Prostate gland (tissue), 2 donors: Measurements from ENCODE around the gene GSS. TPM values are rescaled to one million over a fixed set of nuclear protein-coding genes. Genes with fewer than 3 reads are reported as not detected.

Source experiments
- DNase-seq: peaks from one replicate; pipeline ENCODE4 v3.0.0-alpha.2; 2019; ENCODE audit warnings: low spot score
- H3K27ac ChIP-seq, 2 donors: fragments of 200-600 bp; sonication (generic); 2 replicates each; pipeline ENCODE4 v1.5.1; 2017 to 2019
- H3K27me3 ChIP-seq: fragments of 200-600 bp; sonication (generic); replicated peaks from 2 replicates; pipeline ENCODE4 v1.5.1; 2019; ENCODE audit not compliant: insufficient read depth
- H3K36me3 ChIP-seq, 2 donors: fragments of 200-600 bp; sonication (generic); 1 replicate in 1 of 2; 2 replicates in 1 of 2; pipeline versions ENCODE4 v1.5.1 to v1.8.1; 2017 to 2019
- H3K4me1 ChIP-seq: fragments of 200-600 bp; sonication (generic); replicated peaks from 2 replicates; pipeline ENCODE4 v1.5.1; 2019
- H3K4me3 ChIP-seq, 2 donors: fragments of 200-600 bp; sonication (generic); 2 replicates each; pipeline ENCODE4 v1.5.1; 2017 to 2019
- H3K9me3 ChIP-seq: fragments of 200-600 bp; sonication (generic); 2 replicates; pipeline ENCODE4 v1.5.1; 2017
- POLR2A ChIP-seq: fragments of 450-650 bp; IDR thresholded peaks from one replicate; pipeline ENCODE4 v1.6.1; 2016; ENCODE audit warnings: antibody characterized with exemption, mild to moderate bottlenecking
- POLR2AphosphoS5 ChIP-seq: sonication (generic); formaldehyde crosslinking; IDR thresholded peaks from one replicate; pipeline ENCODE4 v1.6.1; 2017; ENCODE audit warnings: antibody characterized with exemption
- WGBS: methylation state at CpG from one replicate; pipeline ENCODE4 v1.1.5; 2018; 5-methylcytosine and 5-hydroxymethylcytosine counted together
- intact Hi-C: fragments of 100-400 bp; cut with DNase I; formaldehyde crosslinking; loops from one replicate; pipeline ENCODE4 v1.14.2; 2022
- total RNA-seq, 2 donors: library from RNA; depleted of rRNA; stranded (reverse); fragments of >200 nt; gene quantifications; one replicate each; pipeline ENCODE4 v1.1.0, GENCODE V29; 2016
- TF ChIP-seq, protein P1 (sequence below), 4 experiments: fragments of 200-600 bp in 2 of 4; fragments of 450-650 bp in 2 of 4; sonication (generic) in 2 of 4; IDR thresholded peaks; 1 replicate in 3 of 4; 2 replicates in 1 of 4; pipeline ENCODE4 v1.5.1; 2016 to 2019; ENCODE audit warnings: antibody characterized with exemption in 4 of 4, mild to moderate bottlenecking in 2 of 4, moderate library complexity in 2 of 4

Gene GSS
- total RNA-seq, 2 donors from 2014 or later: 84.4 to 101 TPM

DNA sequence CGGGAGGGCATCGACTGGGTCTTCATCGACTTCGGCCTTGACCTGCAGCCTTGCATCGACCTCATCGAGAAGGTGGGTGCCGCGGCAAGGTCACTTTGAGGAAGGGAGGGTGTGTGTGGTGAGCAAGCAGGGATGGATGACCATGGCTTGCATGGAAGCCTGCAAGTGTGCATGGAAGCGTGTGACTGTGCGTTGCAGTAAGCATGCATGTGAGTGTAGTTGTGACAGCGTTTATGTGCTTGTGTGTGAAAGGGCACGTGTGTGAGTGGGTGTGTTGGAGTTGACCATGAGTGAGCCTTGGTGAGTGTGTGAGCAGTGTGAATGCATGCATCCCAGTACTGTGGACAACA lies 32.6 kb upstream of the GSS start:
- no peak overlapping the region for H3K4me3 ChIP-seq
- H3K9me3 ChIP-seq: no peaks in the 10 kb centered on the region
- no peaks in the 10 kb centered on the region for H3K36me3 ChIP-seq
- no peak overlapping the region for H3K27ac ChIP-seq
- intact Hi-C loops: no loop called here
- no peak for DNase-seq
- 83% methylated on average over 12 of the region's 12 CpGs for WGBS
- H3K4me1 ChIP-seq: no peaks in the 10 kb centered on the region
- TF ChIP-seq, protein P1, sequence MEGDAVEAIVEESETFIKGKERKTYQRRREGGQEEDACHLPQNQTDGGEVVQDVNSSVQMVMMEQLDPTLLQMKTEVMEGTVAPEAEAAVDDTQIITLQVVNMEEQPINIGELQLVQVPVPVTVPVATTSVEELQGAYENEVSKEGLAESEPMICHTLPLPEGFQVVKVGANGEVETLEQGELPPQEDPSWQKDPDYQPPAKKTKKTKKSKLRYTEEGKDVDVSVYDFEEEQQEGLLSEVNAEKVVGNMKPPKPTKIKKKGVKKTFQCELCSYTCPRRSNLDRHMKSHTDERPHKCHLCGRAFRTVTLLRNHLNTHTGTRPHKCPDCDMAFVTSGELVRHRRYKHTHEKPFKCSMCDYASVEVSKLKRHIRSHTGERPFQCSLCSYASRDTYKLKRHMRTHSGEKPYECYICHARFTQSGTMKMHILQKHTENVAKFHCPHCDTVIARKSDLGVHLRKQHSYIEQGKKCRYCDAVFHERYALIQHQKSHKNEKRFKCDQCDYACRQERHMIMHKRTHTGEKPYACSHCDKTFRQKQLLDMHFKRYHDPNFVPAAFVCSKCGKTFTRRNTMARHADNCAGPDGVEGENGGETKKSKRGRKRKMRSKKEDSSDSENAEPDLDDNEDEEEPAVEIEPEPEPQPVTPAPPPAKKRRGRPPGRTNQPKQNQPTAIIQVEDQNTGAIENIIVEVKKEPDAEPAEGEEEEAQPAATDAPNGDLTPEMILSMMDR (IDR thresholded peaks at IDR 0.05): no peak
- TF ChIP-seq POLR2A (no peak), POLR2AphosphoS5 (no peak)
- peaks cover 2% of the 10 kb centered on the region for H3K27me3 ChIP-seq

DNA sequence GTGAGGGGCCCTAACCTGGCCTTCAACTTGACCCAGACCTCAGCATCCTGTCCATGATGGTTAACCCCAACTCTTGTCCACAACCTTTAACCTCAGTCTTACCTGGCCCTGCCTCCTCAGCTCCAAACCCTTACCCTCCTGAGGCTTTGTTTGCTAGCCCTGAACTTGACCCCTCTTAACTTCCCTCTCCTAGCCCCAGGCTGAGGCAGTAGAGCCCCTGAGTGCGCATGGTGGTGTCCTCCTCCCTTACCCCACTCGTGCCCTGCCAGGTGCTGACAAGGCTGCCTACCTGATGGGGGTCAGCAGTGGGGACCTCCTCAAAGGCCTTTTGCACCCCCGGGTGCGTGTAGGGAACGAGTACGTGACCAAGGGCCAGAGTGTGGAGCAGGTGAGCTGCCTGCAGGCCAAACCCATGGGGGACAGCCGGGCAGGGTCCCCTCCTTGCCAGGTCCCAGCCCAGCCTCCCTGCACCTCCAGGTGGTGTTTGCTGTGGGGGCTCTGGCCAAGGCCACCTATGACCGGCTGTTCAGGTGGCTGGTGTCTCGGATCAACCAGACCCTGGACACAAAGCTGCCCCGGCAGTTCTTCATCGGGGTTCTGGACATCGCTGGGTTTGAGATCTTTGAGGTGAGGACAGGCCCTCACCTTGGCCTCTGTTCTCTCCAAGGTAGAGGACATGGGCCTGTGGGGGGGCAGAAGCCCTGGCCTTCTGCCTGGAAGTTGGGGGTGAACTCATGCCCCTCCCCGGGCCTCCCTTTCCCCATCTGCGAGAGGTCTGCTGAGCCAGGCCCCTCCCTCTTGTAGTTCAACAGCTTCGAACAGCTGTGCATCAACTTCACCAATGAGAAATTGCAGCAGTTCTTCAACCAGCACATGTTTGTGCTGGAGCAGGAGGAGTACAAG lies 31.9 kb upstream of the GSS start:
- H3K9me3 ChIP-seq: no peaks in the 10 kb centered on the region
- peaks cover 2% of the 10 kb centered on the region for H3K27me3 ChIP-seq
- DNase-seq: no peak
- no peak for TF ChIP-seq POLR2A
- TF ChIP-seq, protein P1 (IDR thresholded peaks at IDR 0.05): no peak
- no peak for TF ChIP-seq POLR2AphosphoS5
- no peaks in the 10 kb centered on the region for H3K4me1 ChIP-seq
- intact Hi-C loops: no loop called here
- no peak overlapping the region for H3K4me3 ChIP-seq
- H3K36me3 ChIP-seq: no peaks in the 10 kb centered on the region
- WGBS: 74% methylated on average over 15 of the region's 15 CpGs
- H3K27ac ChIP-seq: no peak overlapping the region

DNA sequence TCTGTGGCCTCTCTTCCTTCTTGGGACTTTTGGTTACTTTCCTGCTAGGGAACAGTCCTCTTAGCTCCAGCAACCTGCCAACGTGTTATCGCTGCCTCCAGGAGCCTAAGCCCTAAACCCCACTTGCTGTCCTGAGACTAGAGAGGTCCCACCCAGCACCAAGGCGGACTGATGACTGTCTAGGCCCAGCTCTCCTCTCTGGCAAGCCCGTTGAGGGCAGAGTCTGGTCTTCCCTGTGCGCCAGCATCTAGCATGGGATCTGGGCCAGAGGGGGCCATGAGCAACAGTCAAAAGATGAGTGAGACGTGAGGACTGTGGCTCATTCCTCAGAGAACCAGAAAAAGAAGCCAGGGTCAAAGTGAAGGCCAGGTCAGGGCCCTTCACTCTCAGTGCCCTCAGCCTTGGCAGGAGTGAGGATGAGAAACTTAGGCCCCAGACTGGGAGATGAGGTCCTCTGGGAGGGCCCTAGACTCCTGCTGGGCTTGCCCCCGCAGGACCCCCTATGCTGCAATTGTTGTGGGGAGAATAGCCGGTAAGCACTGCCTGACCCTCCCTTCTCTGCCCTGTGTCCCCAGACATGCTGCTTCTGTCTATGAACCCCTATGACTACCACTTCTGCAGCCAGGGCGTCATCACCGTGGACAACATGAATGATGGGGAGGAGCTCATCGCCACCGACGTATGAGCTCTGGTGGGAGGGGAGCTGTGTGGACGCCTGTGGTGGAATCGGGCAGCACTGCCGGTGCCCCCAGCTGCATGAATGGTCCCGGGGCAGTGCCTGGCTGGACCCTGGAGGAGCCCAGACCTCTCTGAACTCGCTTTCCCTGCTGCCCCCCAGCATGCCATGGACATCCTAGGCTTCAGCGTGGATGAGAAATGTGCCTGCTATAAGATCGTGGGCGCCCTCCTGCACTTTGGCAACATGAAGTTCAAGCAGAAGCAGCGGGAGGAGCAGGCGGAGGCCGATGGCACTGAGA lies 31.0 kb upstream of the GSS start:
- H3K27ac ChIP-seq: no peak overlapping the region
- no peaks in the 10 kb centered on the region for H3K36me3 ChIP-seq
- intact Hi-C loops: no loop called here
- H3K9me3 ChIP-seq: no peaks in the 10 kb centered on the region
- no peak for TF ChIP-seq POLR2A
- no peak for DNase-seq
- WGBS: 75% methylated on average over 18 of the region's 24 CpGs
- H3K27me3 ChIP-seq: peaks cover 2% of the 10 kb centered on the region
- no peaks in the 10 kb centered on the region for H3K4me1 ChIP-seq
- H3K4me3 ChIP-seq: no peak overlapping the region

DNA sequence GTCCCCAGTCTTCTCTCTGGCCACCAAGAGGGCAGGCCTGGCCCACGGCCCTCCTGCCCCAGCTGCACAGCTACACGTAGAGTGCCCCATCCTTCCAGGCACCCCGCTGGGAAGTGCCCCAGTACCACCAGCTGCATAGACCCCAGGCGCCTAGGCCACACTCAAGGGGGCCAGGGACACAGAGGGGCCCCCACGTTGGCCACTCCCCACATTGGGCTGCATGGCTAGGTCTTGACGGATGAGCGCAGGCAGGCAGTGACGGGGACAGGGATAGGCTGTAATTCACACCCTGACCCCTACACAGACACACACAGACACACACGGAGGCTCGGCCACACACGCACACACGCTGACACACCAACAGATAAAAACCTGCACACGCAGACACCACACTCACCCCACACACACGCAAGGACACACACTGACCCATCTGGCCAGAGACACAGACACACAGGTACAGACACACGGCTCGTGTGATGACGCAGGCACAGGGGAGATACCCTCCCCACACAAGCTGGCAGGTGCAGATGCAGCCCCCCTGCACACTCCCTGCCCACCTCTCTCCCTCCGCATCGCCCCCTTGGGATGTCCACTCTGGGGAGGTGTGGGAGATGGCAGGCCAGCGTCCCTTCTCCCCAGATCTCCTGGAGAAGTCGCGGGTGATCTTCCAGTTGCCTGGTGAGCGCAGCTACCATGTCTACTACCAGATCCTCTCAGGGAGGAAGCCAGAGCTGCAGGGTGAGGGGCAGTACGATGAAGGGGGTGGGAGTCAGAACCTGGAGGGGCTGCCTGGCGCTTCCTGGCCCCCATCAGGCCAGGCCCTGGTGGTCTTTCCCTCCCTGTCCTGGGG lies 30.1 kb upstream of the GSS start:
- Histone ChIP-seq H3K27ac (no peak overlapping the region), H3K27me3 (peaks cover 2% of the 10 kb centered on the region)
- no peak for TF ChIP-seq POLR2AphosphoS5
- TF ChIP-seq, protein P1 (IDR thresholded peaks at IDR 0.05): no peak
- no peak for TF ChIP-seq POLR2A

More for the DNA sequence above, 30.1 kb upstream of the GSS start:
- 72% methylated on average over 25 of the region's 25 CpGs for WGBS
- H3K36me3 ChIP-seq: no peaks in the 10 kb centered on the region
- H3K4me1 ChIP-seq: no peaks in the 10 kb centered on the region
- intact Hi-C loops: no loop called here
- DNase-seq: no peak
- no peak overlapping the region for H3K4me3 ChIP-seq
- H3K9me3 ChIP-seq: no peaks in the 10 kb centered on the region
